Caki2 (cell line): ENCODE data around the gene MMD2. TPM values are rescaled to one million over a fixed set of nuclear protein-coding genes. Genes with fewer than 3 reads are reported as not detected.
A peak's percentile ranks its signal among the peaks of the same experiment; 100 is the strongest.

ENCODE experiments used
- DNase-seq: peaks from one replicate; pipeline ENCODE4 v3.0.0-alpha.2; 2015; ENCODE audit warnings: low read depth
- in situ Hi-C: cut with HindIII; loops from 2 replicates; pipeline ENCODE4 v1.10.0; 2016; ENCODE audit warnings: low sequenced_read_pairs, low pct_unique_long_range_greater_than_20kb, mixed read lengths
- total RNA-seq: library from RNA; depleted of rRNA; stranded (reverse); fragments of >200 nt; shearing (Covaris generic); gene quantifications from 2 replicates; pipeline ENCODE4 v1.2.3, GENCODE V29; 2014; ENCODE audit warnings: low replicate concordance

The MMD2 gene
- total RNA-seq, 1 experiment from 2014 or later = not detected

GRCh38 chr7:4882169-4883032 is 76.6 kb downstream of the MMD2 start:
- DNase-seq = no peak
- in situ Hi-C loops = no loop called here

DNA sequence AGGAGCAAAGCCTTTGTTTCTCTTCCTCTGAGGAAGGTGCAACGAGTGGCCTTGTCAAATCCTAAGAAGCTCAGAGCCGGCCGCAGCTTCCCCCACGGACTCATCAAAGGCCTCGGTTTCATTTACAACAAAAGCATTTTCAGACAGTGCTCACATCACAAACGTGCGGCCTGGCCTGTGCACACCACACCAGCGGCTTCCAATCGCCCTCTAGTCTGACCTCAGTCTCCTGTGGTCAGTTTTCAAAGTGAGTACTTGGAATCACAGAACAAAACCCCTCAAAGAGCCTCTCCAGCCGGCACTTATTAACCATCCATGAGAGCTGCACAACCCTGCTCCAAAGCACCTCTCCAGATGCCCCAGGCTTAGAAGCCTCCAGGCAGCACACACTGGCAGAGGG is 78.8 kb downstream of the MMD2 start:
- in situ Hi-C loops = no loop called here
- no peak for DNase-seq

GRCh38 chr7:4879396-4880081 is 79.4 kb downstream of the MMD2 start:
- in situ Hi-C loops = no loop called here

GRCh38 chr7:4878336-4879335 is 80.4 kb downstream of the MMD2 start:
- in situ Hi-C loops = no loop called here
- no peak for DNase-seq

More at GRCh38 chr7:4879396-4880081, 79.4 kb downstream of the MMD2 start:
- no peak for DNase-seq

DNA sequence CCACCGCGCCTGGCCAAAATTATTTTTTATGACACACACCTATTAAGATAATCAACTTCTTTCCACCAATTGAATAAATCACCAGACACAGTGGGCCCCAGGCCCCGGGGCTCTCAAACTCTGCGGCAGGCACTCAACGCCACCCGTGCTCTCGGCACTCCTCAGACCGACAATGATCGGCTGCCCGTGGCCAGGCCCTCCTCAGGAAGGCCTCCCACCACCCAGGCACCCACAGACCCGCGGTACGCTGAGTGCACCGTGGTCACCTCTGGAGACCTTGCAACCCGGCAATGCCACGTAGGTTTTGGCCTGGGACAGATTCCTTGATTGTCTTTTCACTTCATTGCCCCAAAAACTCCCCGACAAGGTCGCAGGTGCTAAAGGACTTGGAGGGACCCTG is 82.4 kb downstream of the MMD2 start:
- DNase-seq = no peak
- in situ Hi-C loops = no loop called here

GRCh38 chr7:4875391-4875790 is 83.6 kb downstream of the MMD2 start:
- no peak for DNase-seq
- in situ Hi-C loops = no loop called here

- in situ Hi-C loops = no loop called here
- peak; percentile 19 for DNase-seq
Observed at GRCh38 chr7:4873071-4873944, 85.7 kb downstream of the MMD2 start.

- in situ Hi-C loops = no loop called here
Observed at GRCh38 chr7:4871930-4872675, 86.9 kb downstream of the MMD2 start.

GRCh38 chr7:4871056-4871680 is 87.8 kb downstream of the MMD2 start:
- DNase-seq = no peak
- in situ Hi-C loops = no loop called here

More at GRCh38 chr7:4871930-4872675, 86.9 kb downstream of the MMD2 start:
- DNase-seq = no peak

- DNase-seq = no peak
- in situ Hi-C loops = no loop called here
Observed at GRCh38 chr7:4868493-4868892, 90.5 kb downstream of the MMD2 start.

- DNase-seq = no peak
- in situ Hi-C loops = no loop called here
Observed at GRCh38 chr7:4866528-4867496, 92.2 kb downstream of the MMD2 start.

GRCh38 chr7:4862156-4862555 is 96.8 kb downstream of the MMD2 start:
- in situ Hi-C loops = no loop called here
- DNase-seq = no peak

DNA sequence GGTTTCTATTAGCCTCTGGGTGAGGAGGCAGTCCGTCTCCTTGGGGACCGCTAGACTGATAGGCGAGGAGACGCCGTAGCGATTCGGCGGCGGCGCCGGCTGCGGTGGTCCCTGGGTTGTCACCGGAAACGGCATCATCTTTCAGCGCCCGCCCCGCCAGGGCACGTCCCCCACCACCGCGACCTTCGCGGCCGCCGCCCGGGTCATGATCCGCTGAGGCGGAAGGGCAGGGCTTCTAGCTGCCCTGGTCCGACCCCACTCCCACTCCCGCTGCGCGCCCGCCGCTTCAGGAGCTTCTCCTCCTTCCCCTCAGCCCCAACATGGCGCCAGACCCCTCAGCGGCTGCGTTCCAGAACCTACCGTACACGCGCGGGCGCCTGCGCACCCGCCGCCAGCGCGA is 97.3 kb downstream of the MMD2 start, which contains the start of gene PAPOLB:
Gene PAPOLB (minus strand): TSS at position 358 of the 400 bp plus-strand sequence. CDS start 220 bp downstream, at position 138.
- in situ Hi-C loops = no loop called here
- DNase-seq = no peak

DNA sequence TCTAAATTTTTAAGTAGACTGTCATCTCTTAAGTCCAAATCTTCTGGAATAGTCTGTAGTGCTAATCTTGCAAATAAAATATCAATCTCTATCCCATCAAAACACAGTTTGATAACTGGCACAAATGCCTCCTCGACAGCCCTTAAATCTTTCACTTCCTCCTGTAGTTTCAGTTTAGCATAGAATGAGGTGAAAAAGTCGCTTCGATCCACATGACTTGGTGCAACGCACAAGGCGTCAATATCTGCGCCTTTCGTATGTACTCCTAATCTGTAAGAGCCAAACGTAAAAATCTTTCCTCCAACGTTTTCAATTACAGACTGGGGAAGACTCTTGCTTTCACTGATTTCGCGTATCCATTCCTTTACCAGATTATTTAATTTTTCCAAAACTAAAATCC is 97.8 kb downstream of the MMD2 start:
- no peak for DNase-seq
- in situ Hi-C loops = no loop called here

DNA sequence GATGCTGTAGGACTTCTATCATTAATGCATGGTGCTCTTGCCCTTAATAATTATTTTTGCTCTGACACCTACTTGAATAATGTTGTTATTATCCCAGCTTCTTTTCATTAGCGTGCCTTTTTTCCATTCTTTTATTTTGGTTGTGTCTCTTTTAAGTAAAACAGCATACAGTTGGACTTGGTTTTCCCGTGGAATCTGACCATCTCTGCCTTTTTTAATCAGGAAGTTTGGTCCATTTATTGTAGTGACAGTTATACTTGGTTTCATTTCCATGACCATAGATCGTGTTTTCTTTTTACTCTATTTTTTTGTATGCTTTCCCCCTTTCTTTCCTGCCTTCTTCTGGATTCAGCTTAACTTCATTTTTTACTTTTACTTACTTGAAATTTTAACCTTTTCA is 101.8 kb downstream of the MMD2 start:
- DNase-seq = no peak
- in situ Hi-C loops = no loop called here
